Kidney (tissue), 14 donors: ENCODE measurements around the gene KCNJ5. TPM values are rescaled to one million over a fixed set of nuclear protein-coding genes. Genes with fewer than 3 reads are reported as not detected.

Experiments
- DNase-seq, 5 donors: peaks; one replicate each; pipeline ENCODE4 v3.0.0-alpha.2; 2013 to 2020
- FAIRE-seq: peaks from 2 replicates; lab custom pipeline; 2012; peaks lifted over from hg19 to GRCh38; lab: Jason Lieb, UNC
- H3K27ac ChIP-seq, 2 donors: one replicate each; pipeline ENCODE4 v1.7.0; 2013; ENCODE audit warnings: low read depth in 2 of 2, low read length in 2 of 2, inconsistent platforms in 1 of 2
- H3K27me3 ChIP-seq: one replicate; pipeline ENCODE4 v1.7.1; 2013; ENCODE audit warnings: low read length, inconsistent platforms; ENCODE audit not compliant: control insufficient read depth, insufficient read depth
- H3K36me3 ChIP-seq, 3 donors: one replicate each; pipeline versions ENCODE4 v1.7.0 to v1.7.1; 2013; ENCODE audit warnings: low read length in 3 of 3, control low read depth in 1 of 3, inconsistent platforms in 1 of 3; ENCODE audit not compliant: insufficient read depth in 3 of 3, control insufficient read depth in 2 of 3
- H3K4me1 ChIP-seq, 3 donors: one replicate each; pipeline versions ENCODE4 v1.7.0 to v1.7.1; 2013; ENCODE audit warnings: low read length in 3 of 3, inconsistent platforms in 1 of 3, low read depth in 1 of 3; ENCODE audit not compliant: control insufficient read depth in 2 of 3, insufficient read depth in 2 of 3
- H3K4me3 ChIP-seq, 3 donors: one replicate each; pipeline versions ENCODE4 v1.7.0 to v1.8.1; 2013; ENCODE audit warnings: low read length in 3 of 3, control low read depth in 1 of 3, inconsistent platforms in 1 of 3
- H3K9ac ChIP-seq, 3 donors: one replicate each; pipeline versions ENCODE4 v1.7.0 to v1.7.1; 2013; ENCODE audit warnings: low read length in 3 of 3, control low read depth in 1 of 3, inconsistent platforms in 1 of 3
- H3K9me3 ChIP-seq, 3 donors: one replicate each; pipeline versions ENCODE4 v1.7.0 to v1.7.1; 2013; ENCODE audit warnings: low read length in 3 of 3, control low read depth in 1 of 3, inconsistent platforms in 1 of 3; ENCODE audit not compliant: control insufficient read depth in 2 of 3, insufficient read depth in 1 of 3
- intact Hi-C: fragments of 100-400 bp; cut with DNase I; formaldehyde crosslinking; loops from one replicate; pipeline ENCODE4 v1.11.1; 2022
- polyA plus RNA-seq: library from polyadenylated mRNA; stranded (reverse); fragments of 350-450 nt; fragmentation: Illumina TruSeq; extraction: RNeasy Lipid Tissue Mini Kit (QIAGEN cat#74804); gene quantifications from one replicate; pipeline ENCODE4 v1.2.3, GENCODE V29; 2014; ENCODE audit warnings: low read depth, low replicate concordance; ENCODE audit not compliant: insufficient read depth
- total RNA-seq: library from RNA; stranded (reverse); fragmentation: NEBNext Ultra II Directional; extraction: Animal tissue kit (Norgen Biotek cat#: 25700); gene quantifications from one replicate; pipeline ENCODE4 v1.2.1, GENCODE V29; 2021
- TF ChIP-seq, protein P1 (sequence below): IDR thresholded peaks from 3 replicates; pipeline ENCODE4 v1.5.1; 2012; ENCODE audit warnings: mild to moderate bottlenecking, moderate library complexity, borderline replicate concordance; ENCODE audit not compliant: insufficient read depth; ENCODE audit errors: extremely low read depth
- donor health status: control.
- donor health status: control.
- donor health status: control.
- donor health status: control.
- donor health status: control.
- donor health status: DM: yes; HTN: yes; CAD: no.
- donor health status: Normal renal cell carcinoma (clear cell type).

The KCNJ5 gene
- total and polyA plus RNA-seq, 2 donors from 2014 or later: 5.7 to 6.5 TPM

- Histone ChIP-seq H3K4me1 (peaks cover 0 to 5% (median 3%) of the 10 kb centered on the region in 3 donors), H3K4me3 (no peak within 1 kb of the TSS), H3K9ac (no peak within 1 kb of the TSS), H3K27me3 (no peaks in the 10 kb centered on the region), H3K36me3 (no peaks in the 10 kb centered on the region), H3K27ac (no peak within 1 kb of the TSS), H3K9me3 (no peaks in the 10 kb centered on the region)
- TF ChIP-seq, protein P1, sequence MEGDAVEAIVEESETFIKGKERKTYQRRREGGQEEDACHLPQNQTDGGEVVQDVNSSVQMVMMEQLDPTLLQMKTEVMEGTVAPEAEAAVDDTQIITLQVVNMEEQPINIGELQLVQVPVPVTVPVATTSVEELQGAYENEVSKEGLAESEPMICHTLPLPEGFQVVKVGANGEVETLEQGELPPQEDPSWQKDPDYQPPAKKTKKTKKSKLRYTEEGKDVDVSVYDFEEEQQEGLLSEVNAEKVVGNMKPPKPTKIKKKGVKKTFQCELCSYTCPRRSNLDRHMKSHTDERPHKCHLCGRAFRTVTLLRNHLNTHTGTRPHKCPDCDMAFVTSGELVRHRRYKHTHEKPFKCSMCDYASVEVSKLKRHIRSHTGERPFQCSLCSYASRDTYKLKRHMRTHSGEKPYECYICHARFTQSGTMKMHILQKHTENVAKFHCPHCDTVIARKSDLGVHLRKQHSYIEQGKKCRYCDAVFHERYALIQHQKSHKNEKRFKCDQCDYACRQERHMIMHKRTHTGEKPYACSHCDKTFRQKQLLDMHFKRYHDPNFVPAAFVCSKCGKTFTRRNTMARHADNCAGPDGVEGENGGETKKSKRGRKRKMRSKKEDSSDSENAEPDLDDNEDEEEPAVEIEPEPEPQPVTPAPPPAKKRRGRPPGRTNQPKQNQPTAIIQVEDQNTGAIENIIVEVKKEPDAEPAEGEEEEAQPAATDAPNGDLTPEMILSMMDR: no peak
- intact Hi-C loops: no loop called here
- DNase-seq (no peak), FAIRE-seq (no peak)
These were observed 51.8 kb downstream of the KCNJ5 start, which contains the start of gene TP53AIP1 for GRCh38 chr11:128942817-128943427. Gene TP53AIP1, minus strand, starts transcription at chr11:128942871. Its CDS starts 5,053 bp downstream, at chr11:128937818.

- DNase-seq (no peak), FAIRE-seq (no peak)
- no peaks in the 10 kb centered on the region for H3K27me3 ChIP-seq
- intact Hi-C loops: no loop called here
- no peaks in the 10 kb centered on the region for H3K9me3 ChIP-seq
- no peak overlapping the region for H3K9ac ChIP-seq
- H3K27ac ChIP-seq: no peak overlapping the region
- peaks cover 0 to 5% (median 3%) of the 10 kb centered on the region in 3 donors for H3K4me1 ChIP-seq
- TF ChIP-seq, protein P1: no peak
- H3K4me3 ChIP-seq: no peak overlapping the region
- H3K36me3 ChIP-seq: no peaks in the 10 kb centered on the region
These were observed 52.3 kb downstream of the KCNJ5 start for GRCh38 chr11:128943428-128943976.

DNA sequence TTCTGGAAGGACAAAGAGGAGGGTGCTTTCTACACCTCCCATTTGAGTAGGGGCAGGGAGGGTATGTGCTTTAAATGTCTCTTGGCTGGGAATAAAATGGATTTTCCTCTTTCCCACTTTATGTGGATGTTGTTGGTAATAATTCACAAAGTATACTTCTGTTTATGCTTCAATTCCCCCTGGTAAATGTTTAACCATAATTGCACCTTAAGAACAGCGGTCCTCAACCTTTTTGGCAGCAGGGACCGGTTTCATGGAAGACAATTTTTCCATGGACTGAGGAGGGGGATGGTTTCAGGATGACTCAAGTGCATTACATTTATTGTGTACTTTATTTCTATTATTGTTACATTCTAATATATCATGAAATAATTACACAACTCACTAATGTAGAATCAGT lies 55.5 kb downstream of the KCNJ5 start:
- Histone ChIP-seq H3K4me3 (peak overlapping the region in 1 of 3 donors; percentile 3), H3K36me3 (no peaks in the 10 kb centered on the region), H3K9me3 (no peaks in the 10 kb centered on the region), H3K9ac (no peak overlapping the region), H3K27ac (no peak overlapping the region), H3K27me3 (no peaks in the 10 kb centered on the region), H3K4me1 (peaks cover 0 to 5% (median 3%) of the 10 kb centered on the region in 3 donors)
- intact Hi-C loops: no loop called here
- FAIRE-seq (peak; percentile 91), DNase-seq (peak in 3 of 5 donors; percentile 2 to 79 (median 60))
- TF ChIP-seq, protein P1: no peak
